HEK293 (cell line): ENCODE results near the gene FAM83C.

Experiments
- CTCF ChIA-PET: fragments of 350-600 bp; formaldehyde crosslinking; extraction: SDS; loops from one replicate; lab custom pipeline; 2021; ENCODE audit warnings: antibody characterized with exemption; lab: Yijun Ruan, JAX
- POLR2A ChIA-PET: fragments of 300-600 bp; formaldehyde crosslinking; extraction: SDS; loops from one replicate; lab custom pipeline; 2020; ENCODE audit warnings: antibody characterized with exemption, inconsistent platforms; lab: Yijun Ruan, JAX
- H3K27ac ChIP-seq: fragments of 200-500 bp; sonication (Bioruptor generic); 2 replicates; pipeline ENCODE4 v1.5.1; 2014; ENCODE audit warnings: low read depth, low read length, control low read depth, inconsistent platforms; ENCODE audit errors: extremely low read depth
- H3K36me3 ChIP-seq, 2 experiments: fragments of 200-500 bp in 1 of 2; sonication (Bioruptor generic) in 1 of 2; 1 replicate in 1 of 2; 2 replicates in 1 of 2; pipeline ENCODE4 v1.5.1; 2014 to 2017; ENCODE audit warnings: inconsistent platforms in 2 of 2, low read length in 2 of 2; ENCODE audit not compliant: control insufficient read depth in 2 of 2, insufficient read depth in 1 of 2
- H3K4me1 ChIP-seq: fragments of 200-500 bp; sonication (Bioruptor generic); 2 replicates; pipeline ENCODE4 v1.5.1; 2014; ENCODE audit warnings: mild to moderate bottlenecking, low read length, inconsistent platforms; ENCODE audit not compliant: control insufficient read depth, insufficient read depth
- H3K4me3 ChIP-seq: 2 replicates; pipeline ENCODE4 v1.5.1; 2011; ENCODE audit warnings: low read depth, mild to moderate bottlenecking, control low read depth, low read length, moderate library complexity
- H3K9me3 ChIP-seq: fragments of 200-500 bp; sonication (Bioruptor generic); 2 replicates; pipeline ENCODE4 v1.5.1; 2014; ENCODE audit warnings: low read depth, low read length, inconsistent platforms; ENCODE audit not compliant: control insufficient read depth, insufficient read depth
- GLIS1 ChIP-seq: fragments of 450-650 bp; formaldehyde crosslinking; IDR thresholded peaks from 2 replicates; pipeline ENCODE4 v1.5.1; 2016; ENCODE audit warnings: missing biosample characterization, missing genetic modification characterization
- HOXA7 ChIP-seq: sonication (generic); formaldehyde crosslinking; IDR thresholded peaks from 2 replicates; pipeline ENCODE4 v1.8.1; 2022; ENCODE audit warnings: missing genetic modification reagents, borderline replicate concordance
- IKZF3 ChIP-seq: fragments of 450-650 bp; IDR thresholded peaks from 2 replicates; pipeline ENCODE4 v1.5.0; 2018; ENCODE audit warnings: missing biosample characterization, mild to moderate bottlenecking, missing genetic modification characterization, moderate library complexity
- KLF16 ChIP-seq: fragments of 450-650 bp; formaldehyde crosslinking; IDR thresholded peaks from 2 replicates; pipeline ENCODE4 v1.5.1; 2017; ENCODE audit warnings: missing biosample characterization, missing genetic modification characterization
- KLF8 ChIP-seq: fragments of 450-650 bp; formaldehyde crosslinking; IDR thresholded peaks from 2 replicates; pipeline ENCODE4 v1.5.1; 2016; ENCODE audit warnings: missing biosample characterization, missing genetic modification characterization
- KLF9 ChIP-seq: fragments of 450-650 bp; formaldehyde crosslinking; IDR thresholded peaks from 2 replicates; pipeline ENCODE4 v1.5.1; 2016; ENCODE audit warnings: missing biosample characterization, missing genetic modification characterization, low read depth
- SP2 ChIP-seq: fragments of 450-650 bp; formaldehyde crosslinking; IDR thresholded peaks from 2 replicates; pipeline ENCODE4 v1.5.1; 2016; ENCODE audit warnings: missing biosample characterization, missing genetic modification characterization
- WT1 ChIP-seq: fragments of 450-650 bp; formaldehyde crosslinking; IDR thresholded peaks from 2 replicates; pipeline ENCODE4 v1.5.1; 2016; ENCODE audit warnings: missing biosample characterization, missing genetic modification characterization
- YY2 ChIP-seq: fragments of 450-650 bp; formaldehyde crosslinking; IDR thresholded peaks from 2 replicates; pipeline ENCODE4 v1.5.1; 2016; ENCODE audit warnings: missing biosample characterization, missing genetic modification characterization
- ZBTB20 ChIP-seq: fragments of 450-650 bp; formaldehyde crosslinking; IDR thresholded peaks from 2 replicates; pipeline ENCODE4 v1.5.1; 2016; ENCODE audit warnings: missing biosample characterization, missing genetic modification characterization
- ZFHX2 ChIP-seq: fragments of 450-650 bp; formaldehyde crosslinking; conservative IDR thresholded peaks from 2 replicates; pipeline ENCODE4 v1.5.1; 2016; ENCODE audit warnings: missing biosample characterization, missing genetic modification characterization
- ZNF112 ChIP-seq: fragments of 450-650 bp; formaldehyde crosslinking; IDR thresholded peaks from 2 replicates; pipeline ENCODE4 v1.5.0; 2017; ENCODE audit warnings: missing biosample characterization, missing genetic modification characterization
- ZNF157 ChIP-seq: fragments of 450-650 bp; formaldehyde crosslinking; IDR thresholded peaks from 2 replicates; pipeline ENCODE4 v1.5.1; 2016; ENCODE audit warnings: missing biosample characterization, missing genetic modification characterization
- ZNF16 ChIP-seq: fragments of 450-650 bp; formaldehyde crosslinking; IDR thresholded peaks from 2 replicates; pipeline ENCODE4 v1.5.1; 2016; ENCODE audit warnings: low read depth, missing biosample characterization, missing genetic modification characterization
- ZNF335 ChIP-seq: fragments of 450-650 bp; formaldehyde crosslinking; conservative IDR thresholded peaks from 2 replicates; pipeline ENCODE4 v1.5.1; 2016; ENCODE audit warnings: missing biosample characterization, missing genetic modification characterization
- ZNF350 ChIP-seq: fragments of 450-650 bp; formaldehyde crosslinking; IDR thresholded peaks from 2 replicates; pipeline ENCODE4 v1.5.0; 2017; ENCODE audit warnings: missing biosample characterization, mild to moderate bottlenecking, missing genetic modification characterization
- ZNF394 ChIP-seq: fragments of 450-650 bp; formaldehyde crosslinking; IDR thresholded peaks from 2 replicates; pipeline ENCODE4 v1.5.1; 2016; ENCODE audit warnings: missing biosample characterization, missing genetic modification characterization, mild to moderate bottlenecking, moderate library complexity, borderline replicate concordance
- ZNF510 ChIP-seq: fragments of 450-650 bp; formaldehyde crosslinking; IDR thresholded peaks from 2 replicates; pipeline ENCODE4 v1.5.1; 2018; ENCODE audit warnings: mild to moderate bottlenecking, missing genetic modification characterization, missing biosample characterization; ENCODE audit not compliant: insufficient replicate concordance
- ZNF514 ChIP-seq: fragments of 450-650 bp; formaldehyde crosslinking; IDR thresholded peaks from 2 replicates; pipeline ENCODE4 v1.5.1; 2016; ENCODE audit warnings: missing biosample characterization, missing genetic modification characterization
- ZNF561 ChIP-seq: fragments of 450-650 bp; IDR thresholded peaks from 2 replicates; pipeline ENCODE4 v1.5.1; 2018; ENCODE audit warnings: missing biosample characterization, missing genetic modification characterization, borderline replicate concordance
- ZNF600 ChIP-seq: fragments of 450-650 bp; formaldehyde crosslinking; IDR thresholded peaks from 2 replicates; pipeline ENCODE4 v1.5.1; 2016; ENCODE audit warnings: missing biosample characterization, missing genetic modification characterization
- ZNF707 ChIP-seq: fragments of 450-650 bp; formaldehyde crosslinking; IDR thresholded peaks from 2 replicates; pipeline ENCODE4 v1.5.1; 2016; ENCODE audit warnings: missing biosample characterization, missing genetic modification characterization
- ZNF791 ChIP-seq: fragments of 450-650 bp; formaldehyde crosslinking; IDR thresholded peaks from 2 replicates; pipeline ENCODE4 v1.5.1; 2016; ENCODE audit warnings: missing biosample characterization, missing genetic modification characterization
- ZSCAN16 ChIP-seq: fragments of 450-650 bp; formaldehyde crosslinking; IDR thresholded peaks from 2 replicates; pipeline ENCODE4 v1.5.1; 2016; ENCODE audit warnings: missing biosample characterization, missing genetic modification characterization
- ZXDB ChIP-seq: fragments of 450-650 bp; formaldehyde crosslinking; IDR thresholded peaks from 2 replicates; pipeline ENCODE4 v1.5.1; 2016; ENCODE audit warnings: missing biosample characterization, missing genetic modification characterization
- TF ChIP-seq, protein P1 (sequence below): fragments of 450-650 bp; IDR thresholded peaks from 2 replicates; pipeline ENCODE4 v1.5.1; 2018; ENCODE audit warnings: missing biosample characterization, missing genetic modification characterization
- TF ChIP-seq, protein P2 (sequence below): fragments of 450-650 bp; formaldehyde crosslinking; IDR thresholded peaks from 2 replicates; pipeline ENCODE4 v1.5.1; 2016; ENCODE audit warnings: missing biosample characterization, missing genetic modification characterization
- TF ChIP-seq, protein P3 (sequence below): fragments of 450-650 bp; formaldehyde crosslinking; IDR thresholded peaks from 2 replicates; pipeline ENCODE4 v1.5.1; 2016; ENCODE audit warnings: missing biosample characterization, missing genetic modification characterization
- TF ChIP-seq, protein P4 (sequence below): fragments of 450-650 bp; formaldehyde crosslinking; IDR thresholded peaks from 2 replicates; pipeline ENCODE4 v1.5.1; 2016; ENCODE audit warnings: missing biosample characterization, missing genetic modification characterization
- TF ChIP-seq, protein P5 (sequence below): fragments of 450-650 bp; formaldehyde crosslinking; IDR thresholded peaks from 2 replicates; pipeline ENCODE4 v1.5.1; 2016; ENCODE audit warnings: missing biosample characterization, missing genetic modification characterization, low read depth
- TF ChIP-seq, protein P6 (sequence below): fragments of 450-650 bp; formaldehyde crosslinking; optimal IDR thresholded peaks from 2 replicates; pipeline ENCODE3; 2016; ENCODE audit warnings: missing biosample characterization, mild to moderate bottlenecking, missing genetic modification characterization

FAM83C gene

DNA sequence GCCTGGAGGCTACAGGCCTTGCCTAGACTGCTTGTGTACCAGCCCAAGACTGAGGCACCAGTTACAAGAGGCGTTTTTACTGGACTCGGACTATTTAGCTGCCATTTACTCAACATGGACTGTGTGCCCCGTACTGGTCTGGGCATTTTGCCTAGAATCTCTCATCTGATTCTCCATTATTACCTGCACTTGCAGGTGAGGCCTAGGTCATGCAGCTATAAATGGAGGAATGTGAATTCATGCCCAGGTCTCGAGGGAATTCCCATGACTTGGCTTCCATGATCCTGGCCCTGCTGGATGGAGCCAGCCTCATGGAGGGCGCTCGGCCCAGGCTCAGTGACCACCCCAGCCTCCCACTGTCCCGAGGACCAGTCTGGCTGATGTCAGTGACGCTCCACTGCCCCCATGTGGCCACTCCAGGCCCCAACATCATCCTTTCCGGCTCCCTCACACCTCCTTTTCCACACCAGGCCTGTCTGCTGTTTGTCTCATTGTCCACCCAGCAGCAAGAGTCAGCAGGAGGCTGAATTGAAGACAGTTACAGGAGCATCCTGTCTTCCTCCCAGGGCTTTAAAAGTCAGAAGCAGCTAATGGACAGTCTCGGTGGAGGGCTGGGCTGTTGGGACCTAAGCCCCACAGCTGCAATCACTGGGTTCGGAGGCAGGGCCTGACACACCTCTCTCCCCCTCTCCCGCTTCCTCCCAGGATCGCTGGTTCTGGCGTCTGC lies 23.0 kb downstream of the FAM83C start:
- Histone ChIP-seq H3K27ac (no peak overlapping the region), H3K36me3 (no peaks in the 10 kb centered on the region), H3K9me3 (no peaks in the 10 kb centered on the region), H3K4me3 (no peak overlapping the region), H3K4me1 (no peaks in the 10 kb centered on the region)
- ChIA-PET POLR2A (interaction anchor here (0.5 to 1.9 kb wide), 3 partner anchors 122 to 280 kb away, joined by 3 to 8 read pairs (median 4); partner anchors contain the start of gene EDEM2), CTCF (interaction anchor here (0.6 to 11.4 kb wide), 29 partner anchors 8 to 436 kb away, joined by 3 to 150 read pairs (median 4); partner anchors contain the start of genes EDEM2, GDF5 and MMP24OS)
- no peak for TF ChIP-seq ZFHX2 (tag by site-specific recombination)
- no peak for TF ChIP-seq ZNF112 (tag by site-specific recombination)
- no peak for TF ChIP-seq ZNF791
- TF ChIP-seq ZNF16: no peak
- no peak for TF ChIP-seq ZNF514
- TF ChIP-seq GLIS1 (tag by site-specific recombination): peak; percentile 38; the same call in 1 of the 2 replicates
- no peak for TF ChIP-seq ZSCAN16 (tag by site-specific recombination)
- no peak for TF ChIP-seq ZNF157
- TF ChIP-seq SP2 (tag by site-specific recombination): no peak
- TF ChIP-seq, protein P1, sequence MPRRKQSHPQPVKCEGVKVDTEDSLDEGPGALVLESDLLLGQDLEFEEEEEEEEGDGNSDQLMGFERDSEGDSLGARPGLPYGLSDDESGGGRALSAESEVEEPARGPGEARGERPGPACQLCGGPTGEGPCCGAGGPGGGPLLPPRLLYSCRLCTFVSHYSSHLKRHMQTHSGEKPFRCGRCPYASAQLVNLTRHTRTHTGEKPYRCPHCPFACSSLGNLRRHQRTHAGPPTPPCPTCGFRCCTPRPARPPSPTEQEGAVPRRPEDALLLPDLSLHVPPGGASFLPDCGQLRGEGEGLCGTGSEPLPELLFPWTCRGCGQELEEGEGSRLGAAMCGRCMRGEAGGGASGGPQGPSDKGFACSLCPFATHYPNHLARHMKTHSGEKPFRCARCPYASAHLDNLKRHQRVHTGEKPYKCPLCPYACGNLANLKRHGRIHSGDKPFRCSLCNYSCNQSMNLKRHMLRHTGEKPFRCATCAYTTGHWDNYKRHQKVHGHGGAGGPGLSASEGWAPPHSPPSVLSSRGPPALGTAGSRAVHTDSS (tag by site-specific recombination): no peak
- TF ChIP-seq ZNF335 (tag by site-specific recombination): no peak
- no peak for TF ChIP-seq KLF9 (tag by site-specific recombination)
- no peak for TF ChIP-seq ZBTB20
- 0 out of 2 replicates have a peak, but pooled peaks have one; percentile 23 for TF ChIP-seq ZNF561
- TF ChIP-seq, protein P2, sequence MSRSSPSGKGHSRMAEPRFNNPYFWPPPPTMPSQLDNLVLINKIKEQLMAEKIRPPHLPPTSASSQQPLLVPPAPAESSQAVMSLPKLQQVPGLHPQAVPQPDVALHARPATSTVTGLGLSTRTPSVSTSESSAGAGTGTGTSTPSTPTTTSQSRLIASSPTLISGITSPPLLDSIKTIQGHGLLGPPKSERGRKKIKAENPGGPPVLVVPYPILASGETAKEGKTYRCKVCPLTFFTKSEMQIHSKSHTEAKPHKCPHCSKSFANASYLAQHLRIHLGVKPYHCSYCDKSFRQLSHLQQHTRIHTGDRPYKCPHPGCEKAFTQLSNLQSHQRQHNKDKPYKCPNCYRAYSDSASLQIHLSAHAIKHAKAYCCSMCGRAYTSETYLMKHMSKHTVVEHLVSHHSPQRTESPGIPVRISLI (tag by site-specific recombination): no peak
- TF ChIP-seq KLF8 (tag by site-specific recombination): 0 out of 2 replicates have a peak, but pooled peaks have one; percentile 25
- TF ChIP-seq YY2 (tag by site-specific recombination): peak; percentile 61; the same call in 1 of the 2 replicates
- no peak for TF ChIP-seq ZNF707 (tag by site-specific recombination)
- no peak for TF ChIP-seq ZNF510 (tag by site-specific recombination)
- no peak for TF ChIP-seq WT1 (tag by site-specific recombination)
- peak; percentile 78; the same call in 1 of the 2 replicates for TF ChIP-seq ZNF600 (tag by site-specific recombination)
- TF ChIP-seq, protein P3, sequence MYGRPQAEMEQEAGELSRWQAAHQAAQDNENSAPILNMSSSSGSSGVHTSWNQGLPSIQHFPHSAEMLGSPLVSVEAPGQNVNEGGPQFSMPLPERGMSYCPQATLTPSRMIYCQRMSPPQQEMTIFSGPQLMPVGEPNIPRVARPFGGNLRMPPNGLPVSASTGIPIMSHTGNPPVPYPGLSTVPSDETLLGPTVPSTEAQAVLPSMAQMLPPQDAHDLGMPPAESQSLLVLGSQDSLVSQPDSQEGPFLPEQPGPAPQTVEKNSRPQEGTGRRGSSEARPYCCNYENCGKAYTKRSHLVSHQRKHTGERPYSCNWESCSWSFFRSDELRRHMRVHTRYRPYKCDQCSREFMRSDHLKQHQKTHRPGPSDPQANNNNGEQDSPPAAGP: 0 out of 2 replicates have a peak, but pooled peaks have one; percentile 51
- no peak for TF ChIP-seq ZNF394
- TF ChIP-seq KLF16 (tag by site-specific recombination): no peak
- TF ChIP-seq, protein P4, sequence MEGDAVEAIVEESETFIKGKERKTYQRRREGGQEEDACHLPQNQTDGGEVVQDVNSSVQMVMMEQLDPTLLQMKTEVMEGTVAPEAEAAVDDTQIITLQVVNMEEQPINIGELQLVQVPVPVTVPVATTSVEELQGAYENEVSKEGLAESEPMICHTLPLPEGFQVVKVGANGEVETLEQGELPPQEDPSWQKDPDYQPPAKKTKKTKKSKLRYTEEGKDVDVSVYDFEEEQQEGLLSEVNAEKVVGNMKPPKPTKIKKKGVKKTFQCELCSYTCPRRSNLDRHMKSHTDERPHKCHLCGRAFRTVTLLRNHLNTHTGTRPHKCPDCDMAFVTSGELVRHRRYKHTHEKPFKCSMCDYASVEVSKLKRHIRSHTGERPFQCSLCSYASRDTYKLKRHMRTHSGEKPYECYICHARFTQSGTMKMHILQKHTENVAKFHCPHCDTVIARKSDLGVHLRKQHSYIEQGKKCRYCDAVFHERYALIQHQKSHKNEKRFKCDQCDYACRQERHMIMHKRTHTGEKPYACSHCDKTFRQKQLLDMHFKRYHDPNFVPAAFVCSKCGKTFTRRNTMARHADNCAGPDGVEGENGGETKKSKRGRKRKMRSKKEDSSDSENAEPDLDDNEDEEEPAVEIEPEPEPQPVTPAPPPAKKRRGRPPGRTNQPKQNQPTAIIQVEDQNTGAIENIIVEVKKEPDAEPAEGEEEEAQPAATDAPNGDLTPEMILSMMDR: peak; percentile 87
- TF ChIP-seq HOXA7 (CRISPR knock-in tag): no peak
- TF ChIP-seq ZXDB (tag by site-specific recombination): no peak
- TF ChIP-seq ZNF350 (tag by site-specific recombination): no peak
- TF ChIP-seq, protein P5, sequence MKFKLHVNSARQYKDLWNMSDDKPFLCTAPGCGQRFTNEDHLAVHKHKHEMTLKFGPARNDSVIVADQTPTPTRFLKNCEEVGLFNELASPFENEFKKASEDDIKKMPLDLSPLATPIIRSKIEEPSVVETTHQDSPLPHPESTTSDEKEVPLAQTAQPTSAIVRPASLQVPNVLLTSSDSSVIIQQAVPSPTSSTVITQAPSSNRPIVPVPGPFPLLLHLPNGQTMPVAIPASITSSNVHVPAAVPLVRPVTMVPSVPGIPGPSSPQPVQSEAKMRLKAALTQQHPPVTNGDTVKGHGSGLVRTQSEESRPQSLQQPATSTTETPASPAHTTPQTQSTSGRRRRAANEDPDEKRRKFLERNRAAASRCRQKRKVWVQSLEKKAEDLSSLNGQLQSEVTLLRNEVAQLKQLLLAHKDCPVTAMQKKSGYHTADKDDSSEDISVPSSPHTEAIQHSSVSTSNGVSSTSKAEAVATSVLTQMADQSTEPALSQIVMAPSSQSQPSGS: no peak
- TF ChIP-seq IKZF3: peak; percentile 56; the same call in 1 of the 2 replicates
- TF ChIP-seq, protein P6, sequence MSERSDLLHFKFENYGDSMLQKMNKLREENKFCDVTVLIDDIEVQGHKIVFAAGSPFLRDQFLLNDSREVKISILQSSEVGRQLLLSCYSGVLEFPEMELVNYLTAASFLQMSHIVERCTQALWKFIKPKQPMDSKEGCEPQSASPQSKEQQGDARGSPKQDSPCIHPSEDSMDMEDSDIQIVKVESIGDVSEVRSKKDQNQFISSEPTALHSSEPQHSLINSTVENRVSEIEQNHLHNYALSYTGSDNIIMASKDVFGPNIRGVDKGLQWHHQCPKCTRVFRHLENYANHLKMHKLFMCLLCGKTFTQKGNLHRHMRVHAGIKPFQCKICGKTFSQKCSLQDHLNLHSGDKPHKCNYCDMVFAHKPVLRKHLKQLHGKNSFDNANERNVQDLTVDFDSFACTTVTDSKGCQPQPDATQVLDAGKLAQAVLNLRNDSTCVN: peak; percentile 22
